PC-9 (cell line): ENCODE results near the gene CNRIP1. TPM values are rescaled to one million over a fixed set of nuclear protein-coding genes. Genes with fewer than 3 reads are reported as not detected.

Experiments
- BruUV-seq: library from RNA; stranded (reverse); fragments of 400-500 nt; replicated peaks from 2 replicates; lab custom pipeline; 2021; lab: Mats Ljungman, UMichigan
- CTCF ChIA-PET: fragments of 300-600 bp; sonication (Branson Sonifier 250); formaldehyde crosslinking; loops from one replicate; lab custom pipeline; 2022; ENCODE audit warnings: antibody characterized with exemption; lab: Charles Lee
- POLR2A ChIA-PET: fragments of 300-600 bp; sonication (Branson Sonifier 250); formaldehyde crosslinking; loops from one replicate; lab custom pipeline; 2022; ENCODE audit warnings: antibody characterized with exemption; ENCODE audit not compliant: unreplicated experiment; lab: Charles Lee
- DNase-seq, 2 experiments: peaks; one replicate each; pipeline versions ENCODE4 v3.0.0 to v3.0.0-alpha.2; 2015 to 2022; ENCODE audit warnings: mixed read lengths in 1 of 2
- H2AFZ ChIP-seq: fragments of 200-600 bp; sonication (generic); 2 replicates; pipeline ENCODE4 v1.8.1; 2017; ENCODE audit warnings: antibody characterized with exemption
- H3F3A ChIP-seq: fragments of 200-600 bp; sonication (generic); 2 replicates; pipeline ENCODE4 v1.8.1; 2017; ENCODE audit warnings: antibody characterized with exemption, mild to moderate bottlenecking, low read depth; ENCODE audit not compliant: insufficient read depth
- H3K27ac ChIP-seq: fragments of 200-600 bp; sonication (generic); 2 replicates; pipeline ENCODE4 v1.6.1; 2016; ENCODE audit warnings: mixed run types
- H3K27me3 ChIP-seq: fragments of 200-600 bp; sonication (generic); 2 replicates; pipeline ENCODE4 v1.6.1; 2016; ENCODE audit warnings: low read depth, mixed run types; ENCODE audit not compliant: insufficient read depth
- H3K36me3 ChIP-seq: fragments of 200-600 bp; sonication (generic); 2 replicates; pipeline ENCODE4 v1.6.1; 2016; ENCODE audit warnings: low read depth, mixed run types
- H3K4me1 ChIP-seq: fragments of 200-600 bp; sonication (generic); replicated peaks from 2 replicates; pipeline ENCODE4 v1.6.1; 2016; ENCODE audit warnings: mixed run types; ENCODE audit not compliant: insufficient read depth
- H3K4me2 ChIP-seq: fragments of 200-600 bp; sonication (generic); 2 replicates; pipeline ENCODE4 v1.6.1; 2017; ENCODE audit warnings: mixed run types
- H3K4me3 ChIP-seq: fragments of 200-600 bp; sonication (generic); 2 replicates; pipeline ENCODE4 v1.6.1; 2016; ENCODE audit warnings: mixed run types
- H3K79me2 ChIP-seq: fragments of 200-600 bp; sonication (generic); 2 replicates; pipeline ENCODE4 v1.6.1; 2017; ENCODE audit warnings: low read depth, mixed run types
- H3K9me2 ChIP-seq: fragments of 200-600 bp; sonication (generic); 2 replicates; pipeline ENCODE4 v1.8.1; 2017; ENCODE audit warnings: mild to moderate bottlenecking; ENCODE audit not compliant: insufficient read depth
- H3K9me3 ChIP-seq: fragments of 200-600 bp; sonication (generic); 2 replicates; pipeline ENCODE4 v1.8.1; 2016; ENCODE audit warnings: low read depth; ENCODE audit not compliant: insufficient read depth
- H4K20me1 ChIP-seq: fragments of 200-600 bp; sonication (generic); 2 replicates; pipeline ENCODE4 v1.8.1; 2017; ENCODE audit not compliant: insufficient read depth
- CTCF ChIP-seq: fragments of 200-600 bp; sonication (generic); conservative IDR thresholded peaks from 2 replicates; pipeline ENCODE4 v1.6.1; 2017; ENCODE audit warnings: mixed run types, antibody characterized with exemption, mild to moderate bottlenecking, moderate library complexity
- EZH2 ChIP-seq: fragments of 200-600 bp; sonication (generic); IDR thresholded peaks from 2 replicates; pipeline ENCODE4 v1.8.0; 2017; ENCODE audit warnings: antibody characterized with exemption, low read depth
- intact Hi-C: fragments of 100-400 bp; cut with micrococcal nuclease; formaldehyde crosslinking; loops from one replicate; pipeline ENCODE4 v1.10.0; 2022; ENCODE audit not compliant: unreplicated experiment
- total RNA-seq: library from RNA; stranded (reverse); gene quantifications from 2 replicates; pipeline ENCODE4 v1.2.3, GENCODE V29; 2021

Gene CNRIP1
- total RNA-seq, 1 experiment from 2014 or later: not detected

- intact Hi-C loops: no loop called here
- H3K4me2 ChIP-seq: no peak overlapping the region
- peaks cover 99% of the 10 kb centered on the region for H3K79me2 ChIP-seq
- no peak for TF ChIP-seq CTCF
- no peak for TF ChIP-seq EZH2
- H3F3A ChIP-seq: peaks cover 15% of the 10 kb centered on the region
- no peak overlapping the region for H3K27ac ChIP-seq
- H3K9me3 ChIP-seq: no peaks in the 10 kb centered on the region
- ChIA-PET CTCF (no interaction called here), POLR2A (no interaction called here)
- no peak overlapping the region for H3K4me3 ChIP-seq
- no TSS peak for BruUV-seq
- peaks cover 28% of the 10 kb centered on the region for H3K4me1 ChIP-seq
- DNase-seq: no peak
- no peak overlapping the region for H2AFZ ChIP-seq
- H3K27me3 ChIP-seq: no peaks in the 10 kb centered on the region
- H3K9me2 ChIP-seq: no peaks in the 10 kb centered on the region
- H3K36me3 ChIP-seq: no peaks in the 10 kb centered on the region; the same call in 1 of the 2 replicates
- H4K20me1 ChIP-seq: peaks cover 91% of the 10 kb centered on the region
These were observed 73.4 kb downstream of the CNRIP1 start for GRCh38 chr2:68246396-68246795.

DNA sequence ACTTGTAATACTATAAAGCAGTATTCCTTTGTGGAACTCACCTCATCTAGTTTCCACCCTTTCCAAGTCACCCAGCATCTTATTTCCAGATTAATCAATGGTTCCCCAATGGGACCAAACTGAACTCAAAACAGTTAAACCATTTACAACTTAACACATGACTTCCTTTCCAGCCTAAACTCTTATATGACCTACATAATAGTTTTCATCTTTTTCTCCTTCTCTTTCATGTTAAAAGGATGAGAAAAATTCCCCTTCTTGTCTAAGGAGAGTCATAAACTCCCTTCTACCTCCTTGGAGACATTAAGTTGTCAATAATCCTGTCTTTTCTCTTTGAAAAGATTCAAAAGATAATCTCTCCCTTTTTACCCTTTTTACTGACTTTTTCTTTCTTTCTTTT is 74.1 kb downstream of the CNRIP1 start:
- peaks cover 27% of the 10 kb centered on the region for H3K4me1 ChIP-seq
- H3K9me2 ChIP-seq: no peaks in the 10 kb centered on the region
- no peak for DNase-seq
- ChIA-PET CTCF (no interaction called here), POLR2A (no interaction called here)
- no peak overlapping the region for H3K4me2 ChIP-seq
- H4K20me1 ChIP-seq: peaks cover 93% of the 10 kb centered on the region
- no TSS peak for BruUV-seq
- peaks cover 100% of the 10 kb centered on the region for H3K79me2 ChIP-seq
- intact Hi-C loops: no loop called here
- no peak for TF ChIP-seq EZH2
- TF ChIP-seq CTCF: no peak
- H3K4me3 ChIP-seq: no peak overlapping the region
- peaks cover 9% of the 10 kb centered on the region; the same call in 1 of the 2 replicates for H3F3A ChIP-seq
- 0 out of 2 replicates have a peak overlapping the region, but pooled peaks have one; percentile 6 for H3K27ac ChIP-seq
- no peak overlapping the region for H2AFZ ChIP-seq
- no peaks in the 10 kb centered on the region for H3K9me3 ChIP-seq
- H3K36me3 ChIP-seq: no peaks in the 10 kb centered on the region; the same call in 1 of the 2 replicates
- no peaks in the 10 kb centered on the region for H3K27me3 ChIP-seq

GRCh38 chr2:68245066-68245465 is 74.7 kb downstream of the CNRIP1 start:
- Histone ChIP-seq H3K79me2 (peaks cover 100% of the 10 kb centered on the region), H3K9me3 (no peaks in the 10 kb centered on the region), H3K9me2 (no peaks in the 10 kb centered on the region), H3K4me2 (no peak overlapping the region), H3F3A (0 out of 2 replicates have a peak, but pooled peaks cover 7% of the 10 kb centered on the region), H4K20me1 (peaks cover 93% of the 10 kb centered on the region), H2AFZ (no peak overlapping the region), H3K36me3 (no peaks in the 10 kb centered on the region; the same call in 1 of the 2 replicates), H3K27me3 (no peaks in the 10 kb centered on the region), H3K4me3 (no peak overlapping the region), H3K4me1 (peaks cover 21% of the 10 kb centered on the region), H3K27ac (0 out of 2 replicates have a peak overlapping the region, but pooled peaks have one; percentile 6)
- no peak for TF ChIP-seq CTCF
- TF ChIP-seq EZH2: no peak
- CTCF ChIA-PET: no interaction called here
- DNase-seq: no peak
- intact Hi-C loops: no loop called here
- BruUV-seq: no TSS peak
- POLR2A ChIA-PET: interaction anchor here (0.5 kb wide), 1 partner anchor 17 kb away, joined by 3 read pairs; no protein-coding TSS in a partner anchor
